Activated naive CD8-positive, alpha-beta T cell treated with anti-CD3 and anti-CD28 coated beads, Interleukin-2, amount 50 U/mL, for 16 hours (primary cell): ENCODE data around the gene KCND2.
"Not testable (repeated sequence)": the region's sequence is repeated elsewhere in the genome, so short reads cannot be mapped to it uniquely, and the experiment has no call there.

Experiments used
- DNase-seq: peaks from one replicate; pipeline ENCODE4 v3.0.0-alpha.2; 2020; ENCODE audit warnings: low read depth, low spot score

Gene KCND2

GRCh38 chr7:120502132-120502531 lies 229.2 kb downstream of the KCND2 start:
- DNase-seq, result no peak

GRCh38 chr7:120502825-120503224 lies 229.8 kb downstream of the KCND2 start:
- DNase-seq, result no peak

DNA sequence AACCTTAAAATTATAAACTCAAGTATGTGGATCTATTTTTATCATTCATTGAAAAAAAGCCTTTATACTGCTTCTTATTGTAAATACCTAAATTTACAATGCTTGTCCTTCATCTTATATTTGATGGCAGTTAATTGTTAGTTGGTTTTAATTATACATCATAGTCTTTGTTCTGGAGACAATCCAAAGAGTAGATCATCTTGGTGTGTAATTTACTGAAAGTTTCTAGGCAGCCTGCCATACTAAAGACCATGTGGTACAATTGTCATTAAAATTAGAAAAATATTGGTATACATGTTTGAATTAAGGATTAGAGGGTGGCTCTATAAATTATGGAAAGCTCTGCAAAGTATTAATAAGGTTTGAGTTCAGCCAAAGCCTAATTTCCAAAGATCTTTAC lies 231.4 kb downstream of the KCND2 start:
- DNase-seq, result no peak

- no peak for DNase-seq
Measured at GRCh38 chr7:120505770-120506169, 232.8 kb downstream of the KCND2 start.

DNA sequence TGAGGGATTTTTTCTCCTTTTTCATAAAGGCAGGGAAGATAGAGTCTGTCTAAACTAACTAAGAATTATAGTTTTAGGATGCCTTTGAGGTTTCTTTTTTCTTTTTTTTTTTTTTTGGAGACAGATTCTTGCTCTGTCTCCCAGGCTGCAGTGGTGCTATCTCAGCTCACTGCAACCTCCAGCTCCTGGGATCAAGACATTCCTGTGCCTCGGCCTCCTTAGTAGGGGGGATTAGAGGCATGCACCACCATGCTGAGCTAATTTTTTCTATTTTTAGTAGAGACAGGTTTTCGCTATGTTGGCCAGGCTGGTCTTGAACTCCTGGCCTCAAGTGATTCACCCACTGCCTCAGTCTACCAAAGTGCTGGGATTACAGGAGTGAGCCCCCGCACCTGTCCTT lies 239.7 kb downstream of the KCND2 start:
- no peak for DNase-seq

DNA sequence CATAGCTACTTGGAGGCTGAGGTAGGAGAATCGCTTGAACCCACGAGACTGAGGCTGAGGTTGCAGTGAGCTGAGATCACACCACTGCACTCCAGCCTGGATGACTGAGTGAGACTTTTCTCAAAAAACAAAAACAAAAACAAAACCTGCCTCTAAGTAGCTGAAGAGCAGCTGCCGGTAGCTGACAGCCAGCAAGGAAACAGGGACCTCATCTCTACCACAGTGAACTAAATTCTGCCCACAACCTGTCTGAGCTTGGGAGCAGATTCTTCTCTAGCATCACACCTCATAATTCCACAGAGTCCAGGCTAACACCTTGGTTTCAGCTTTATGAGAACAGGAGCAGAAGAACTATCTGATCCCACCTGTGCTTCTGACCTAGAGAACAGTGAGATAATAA lies 246.2 kb downstream of the KCND2 start:
- no peak for DNase-seq

GRCh38 chr7:120521761-120522737 lies 249.1 kb downstream of the KCND2 start:
- DNase-seq, result no peak

- no peak for DNase-seq
Measured at GRCh38 chr7:120523985-120524384, 251.0 kb downstream of the KCND2 start.

- no peak for DNase-seq
Measured at GRCh38 chr7:120526902-120527509, 254.0 kb downstream of the KCND2 start.

- no peak for DNase-seq
Measured at GRCh38 chr7:120529736-120530135, 256.8 kb downstream of the KCND2 start.

DNA sequence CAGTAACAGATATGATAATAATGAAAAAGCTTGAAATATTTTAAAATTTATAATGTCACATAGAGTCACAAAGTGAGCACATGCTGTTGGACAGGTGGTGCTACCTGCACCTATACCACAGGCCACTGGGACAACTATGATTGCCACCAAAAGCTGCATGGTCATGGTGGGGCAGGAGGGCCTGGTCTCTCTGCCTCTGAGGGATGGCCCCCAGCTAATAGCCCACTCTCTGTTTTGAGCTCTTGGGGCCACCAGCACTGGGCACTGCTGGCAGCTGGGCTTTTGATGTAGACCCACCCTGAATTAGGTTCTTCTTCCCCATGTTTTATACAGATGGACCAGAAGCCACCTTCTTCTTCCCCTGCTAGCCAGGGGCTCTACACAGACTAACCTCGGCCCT lies 265.4 kb downstream of the KCND2 start:
- DNase-seq, result no peak

GRCh38 chr7:120539321-120539720 lies 266.3 kb downstream of the KCND2 start:
- no peak for DNase-seq

DNA sequence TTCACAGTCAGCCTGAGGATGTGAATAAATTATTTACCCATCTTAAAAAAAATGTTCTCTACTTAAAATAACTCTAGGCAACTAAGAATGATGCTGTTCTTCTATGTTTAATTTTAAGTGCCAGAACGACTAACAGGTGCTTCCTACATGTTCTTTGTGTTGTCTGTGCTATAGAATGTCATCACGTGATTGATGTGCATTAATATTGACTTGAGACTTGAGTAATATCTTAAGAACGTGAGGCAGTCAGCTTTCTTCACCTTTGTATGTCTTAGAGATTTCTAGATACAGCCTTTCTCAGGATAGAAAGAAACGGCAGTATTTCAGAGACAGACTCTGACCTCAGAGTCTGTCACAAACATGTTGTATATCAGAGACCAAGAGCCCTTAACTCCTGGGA lies 274.6 kb downstream of the KCND2 start:
- no peak for DNase-seq

GRCh38 chr7:120550494-120551048 lies 277.6 kb downstream of the KCND2 start:
- DNase-seq, result no peak

DNA sequence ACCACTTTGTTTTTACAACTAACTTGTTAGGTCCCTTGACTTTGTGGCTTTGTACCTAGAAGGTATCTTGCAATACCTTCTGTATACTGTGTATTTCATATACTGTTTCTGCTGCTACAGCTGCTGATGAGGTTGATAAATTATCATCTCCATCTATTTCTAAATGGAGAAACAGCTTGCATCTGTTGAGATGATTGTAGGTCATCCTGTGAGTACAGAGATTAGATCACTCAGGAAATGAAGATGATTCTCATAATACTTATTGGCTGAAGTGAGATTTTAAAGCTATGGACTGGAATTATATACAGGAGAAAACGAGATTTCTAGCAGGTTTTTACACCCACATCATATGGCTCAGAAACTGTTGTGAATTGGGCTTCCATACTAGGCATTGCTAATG lies 280.5 kb downstream of the KCND2 start:
- DNase-seq, result no peak

- no peak for DNase-seq
Measured at GRCh38 chr7:120554960-120555571, 282.1 kb downstream of the KCND2 start.

DNA sequence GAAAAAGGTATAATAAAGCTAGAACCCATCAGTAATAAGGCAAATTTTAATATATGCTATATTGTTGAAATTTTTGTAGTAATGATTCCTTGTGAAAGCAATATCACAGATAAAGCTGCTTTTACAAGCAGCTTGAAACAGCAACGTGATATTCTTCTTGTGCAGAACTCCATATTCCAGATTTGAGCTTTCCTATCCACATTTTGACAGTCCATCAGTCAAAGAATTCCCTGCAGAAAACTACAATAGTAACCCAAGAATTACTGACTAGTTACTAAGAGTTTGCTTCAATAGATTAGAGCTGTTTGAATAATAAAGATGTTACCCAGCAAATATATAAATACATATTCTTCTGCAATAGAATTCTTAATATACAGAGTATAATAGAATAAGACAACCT lies 291.2 kb downstream of the KCND2 start:
- DNase-seq, result no peak

GRCh38 chr7:120567204-120567603 lies 294.2 kb downstream of the KCND2 start:
- no peak for DNase-seq

DNA sequence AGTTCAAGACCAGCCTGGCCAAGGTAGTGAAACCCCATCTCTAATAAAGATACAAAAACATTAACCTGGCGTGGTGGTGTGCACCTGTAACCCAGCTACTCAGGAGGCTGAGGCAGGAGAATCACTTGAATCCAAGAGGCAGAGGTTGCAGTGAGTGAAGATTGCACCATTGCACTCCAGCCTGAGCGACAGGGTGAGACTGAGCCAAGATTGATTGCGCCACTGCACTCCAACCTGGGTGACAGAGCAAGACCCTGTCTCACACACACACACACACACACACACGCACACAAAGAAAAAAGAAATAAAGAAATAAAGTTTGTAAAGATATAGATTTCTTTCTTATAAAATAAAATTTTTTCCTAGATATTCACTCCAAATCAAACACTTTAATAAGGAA lies 305.7 kb downstream of the KCND2 start:
- not testable (repeated sequence) for DNase-seq

GRCh38 chr7:120582916-120583315 lies 309.9 kb downstream of the KCND2 start:
- no peak for DNase-seq

- DNase-seq, result no peak
Measured at GRCh38 chr7:120583899-120584586, 311.1 kb downstream of the KCND2 start.

DNA sequence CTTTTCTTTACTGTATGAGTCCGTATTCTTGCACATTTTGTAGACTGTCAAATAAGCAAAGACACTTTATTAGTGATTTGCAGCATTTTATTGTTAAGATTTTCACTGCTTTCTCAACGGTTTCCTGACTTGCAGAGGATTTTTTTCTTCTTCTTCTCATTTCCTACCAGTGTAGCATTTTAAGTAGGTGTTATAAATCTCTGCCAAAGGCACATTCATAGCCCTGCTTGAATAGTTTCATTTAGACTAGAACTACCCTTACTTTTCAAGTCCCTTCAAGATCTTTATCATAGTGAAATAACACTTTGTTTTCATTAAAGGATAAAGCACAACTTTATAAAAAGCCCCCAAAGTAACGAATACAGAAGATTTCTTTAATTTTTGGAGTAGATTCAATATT lies 313.6 kb downstream of the KCND2 start:
- no peak for DNase-seq
